ENCODE measurements around the gene SETDB2.

The SETDB2 gene

GRCh38 chr13:49429121-49429520, 15.0 kb upstream of the SETDB2 start:
- DNase-seq, result no peak

GRCh38 chr13:49435992-49436391, 8.1 kb upstream of the SETDB2 start:
- no peak for DNase-seq

- no peak for DNase-seq
Observed at GRCh38 chr13:49436890-49437289, 7.2 kb upstream of the SETDB2 start.

GRCh38 chr13:49437705-49438104, 6.4 kb upstream of the SETDB2 start:
- no peak for DNase-seq

GRCh38 chr13:49439609-49440008, 4.5 kb upstream of the SETDB2 start:
- DNase-seq, result no peak

- DNase-seq, result no peak
Observed at GRCh38 chr13:49441312-49441711, 2.8 kb upstream of the SETDB2 start.

GRCh38 chr13:49441846-49442245, 2.2 kb upstream of the SETDB2 start:
- DNase-seq, result no peak

GRCh38 chr13:49443357-49443703, 744 bp upstream of the SETDB2 start:
- DNase-seq, result no peak

- DNase-seq, result no peak
Observed at GRCh38 chr13:49444524-49445395, 686 bp downstream of the SETDB2 start.

- DNase-seq, result no peak
Observed at GRCh38 chr13:49446473-49446872, 2.4 kb downstream of the SETDB2 start.

- no peak for DNase-seq
Observed at GRCh38 chr13:49448753-49449152, 4.7 kb downstream of the SETDB2 start.

GRCh38 chr13:49450105-49450819, 6.2 kb downstream of the SETDB2 start:
- no peak for DNase-seq

- DNase-seq, result no peak
Observed at GRCh38 chr13:49452725-49453457, 8.8 kb downstream of the SETDB2 start.

GRCh38 chr13:49453465-49453864, 9.4 kb downstream of the SETDB2 start:
- DNase-seq, result no peak

- DNase-seq, result no peak
Observed at GRCh38 chr13:49454388-49455006, 10.4 kb downstream of the SETDB2 start.

GRCh38 chr13:49455007-49455398, 10.9 kb downstream of the SETDB2 start:
- no peak for DNase-seq

GRCh38 chr13:49456156-49456555, 12.1 kb downstream of the SETDB2 start:
- no peak for DNase-seq

- DNase-seq, result no peak
Observed at GRCh38 chr13:49457221-49457620, 13.1 kb downstream of the SETDB2 start.

GRCh38 chr13:49459580-49459979, 15.5 kb downstream of the SETDB2 start:
- DNase-seq, result no peak

GRCh38 chr13:49464085-49464484, 20.0 kb downstream of the SETDB2 start:
- no peak for DNase-seq

- DNase-seq, result no peak
Observed at GRCh38 chr13:49464621-49465325, 20.7 kb downstream of the SETDB2 start.

- DNase-seq, result no peak
Observed at GRCh38 chr13:49466292-49466838, 22.3 kb downstream of the SETDB2 start.
